Middle frontal gyrus (tissue), 1 donor: ENCODE data around the gene PTK6.

Experiments
- DNase-seq: peaks from one replicate; pipeline ENCODE4 v3.0.0-alpha.2; 2015; ENCODE audit warnings: low spot score; ENCODE audit errors: extremely low spot score

The PTK6 gene

GRCh38 chr20:63513207-63513606, 24.0 kb downstream of the PTK6 start:
- no peak for DNase-seq

GRCh38 chr20:63509088-63509564, 28.1 kb downstream of the PTK6 start:
- DNase-seq = no peak

GRCh38 chr20:63508072-63508768, 29.0 kb downstream of the PTK6 start:
- no peak for DNase-seq

GRCh38 chr20:63507083-63507743, 30.0 kb downstream of the PTK6 start:
- no peak for DNase-seq

DNA sequence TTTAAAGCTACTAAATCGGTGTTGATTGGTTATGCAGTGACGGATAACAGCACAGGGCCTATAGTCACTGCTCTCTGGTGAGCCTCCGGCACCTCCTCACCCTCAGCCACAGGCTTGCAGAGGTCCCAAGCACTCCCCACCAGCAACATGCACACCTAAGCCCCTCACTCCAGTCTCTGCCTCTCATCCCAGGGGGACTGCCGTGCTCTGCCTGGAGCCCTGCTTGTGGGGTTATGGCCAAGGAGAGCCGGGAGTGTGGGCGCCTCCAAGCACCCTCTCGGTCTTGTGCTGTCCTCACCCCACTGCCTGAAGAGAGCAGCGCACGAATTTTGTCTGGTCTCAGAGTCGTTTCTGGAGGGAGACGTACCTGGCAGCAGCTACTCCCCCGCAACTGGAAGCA, 31.5 kb downstream of the PTK6 start:
- no peak for DNase-seq

DNA sequence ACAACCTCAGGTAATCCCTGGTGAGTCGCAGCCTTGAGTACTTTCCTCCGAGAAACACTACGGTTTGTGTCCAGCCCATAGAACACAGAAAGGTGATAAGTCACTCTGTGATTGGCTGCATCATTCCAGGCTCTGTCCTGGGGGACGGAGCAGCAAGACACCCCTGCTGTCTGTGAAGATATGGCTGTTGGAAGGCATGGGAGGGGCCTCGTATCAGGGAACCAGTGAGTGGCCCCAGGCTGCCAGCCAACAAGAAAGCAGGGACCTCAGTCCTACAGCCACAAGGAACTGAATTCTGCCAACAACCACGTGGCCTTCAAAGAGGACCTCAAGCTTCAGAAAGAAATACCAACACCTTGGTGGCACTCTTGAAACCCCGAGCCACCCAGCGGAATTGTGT, 31.9 kb downstream of the PTK6 start:
- DNase-seq = no peak

- no peak for DNase-seq
These were observed 32.5 kb downstream of the PTK6 start for GRCh38 chr20:63504642-63505041.

GRCh38 chr20:63503524-63503923, 33.7 kb downstream of the PTK6 start:
- DNase-seq = no peak

DNA sequence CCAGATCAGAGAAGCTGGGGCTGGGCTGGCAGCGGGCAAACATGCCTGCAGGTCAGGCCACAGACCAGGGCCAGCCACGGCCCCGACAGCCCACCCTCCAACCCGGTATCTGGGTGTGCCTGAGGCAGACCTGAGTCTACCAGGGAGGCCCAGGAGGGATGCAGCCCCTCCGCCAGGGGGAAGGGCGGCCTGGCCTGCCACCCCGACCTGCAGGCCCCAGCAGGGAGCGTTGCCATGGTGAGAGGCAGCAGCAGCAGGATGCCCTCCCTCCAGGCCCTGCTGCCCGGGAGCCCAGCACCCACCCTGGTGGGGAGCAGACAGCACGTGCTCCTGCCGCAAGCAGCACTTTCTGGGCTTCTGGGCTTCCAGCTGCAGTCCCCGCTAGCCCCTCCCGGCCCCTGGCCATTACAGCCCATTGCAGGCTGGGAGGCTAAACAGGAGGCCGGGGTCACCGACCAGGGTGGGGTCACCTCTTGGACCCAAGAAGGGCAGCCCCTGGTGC, 34.5 kb downstream of the PTK6 start:
- no peak for DNase-seq

DNA sequence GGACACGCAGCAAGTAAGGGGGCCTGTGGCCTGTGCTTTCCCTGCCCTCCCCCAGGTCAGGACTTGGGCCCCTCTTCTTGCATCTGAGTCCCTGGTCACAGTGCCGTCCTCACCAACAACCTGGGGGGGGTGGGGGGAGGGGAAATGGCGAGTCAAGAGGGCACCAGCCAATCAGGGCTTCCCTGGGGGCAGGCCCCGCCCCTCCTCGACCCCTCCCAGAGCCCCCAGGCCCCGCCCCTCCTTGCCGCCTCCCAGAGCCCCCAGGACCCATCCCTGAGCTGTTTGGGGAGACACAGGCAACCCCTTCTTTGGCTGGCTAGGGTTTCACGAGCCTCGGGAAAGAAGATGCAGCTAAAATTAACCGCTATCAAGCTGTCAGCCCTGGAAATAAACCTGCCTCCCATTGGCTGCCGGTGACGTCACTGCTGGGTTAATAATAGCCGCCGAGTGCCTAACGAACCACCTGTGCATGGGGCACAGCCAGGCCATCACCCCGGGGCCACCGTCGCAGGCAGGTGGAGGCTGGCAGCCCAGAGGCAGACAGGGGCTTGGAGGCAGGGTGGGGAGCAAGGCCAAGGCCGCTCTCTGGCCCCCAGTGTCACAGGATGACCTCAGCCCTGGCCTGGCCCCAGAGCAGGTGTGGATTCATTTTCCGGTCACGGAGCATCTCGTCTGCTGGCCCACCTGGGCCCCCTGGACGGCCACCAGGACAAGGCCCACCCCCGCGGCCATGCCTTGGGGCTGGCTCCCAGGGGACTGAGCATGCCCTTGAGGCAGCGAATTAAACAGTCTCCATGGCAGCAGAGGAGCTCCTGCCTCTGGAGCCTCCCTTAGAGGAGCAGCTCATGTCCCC, 35.1 kb downstream of the PTK6 start:
- DNase-seq = no peak

DNA sequence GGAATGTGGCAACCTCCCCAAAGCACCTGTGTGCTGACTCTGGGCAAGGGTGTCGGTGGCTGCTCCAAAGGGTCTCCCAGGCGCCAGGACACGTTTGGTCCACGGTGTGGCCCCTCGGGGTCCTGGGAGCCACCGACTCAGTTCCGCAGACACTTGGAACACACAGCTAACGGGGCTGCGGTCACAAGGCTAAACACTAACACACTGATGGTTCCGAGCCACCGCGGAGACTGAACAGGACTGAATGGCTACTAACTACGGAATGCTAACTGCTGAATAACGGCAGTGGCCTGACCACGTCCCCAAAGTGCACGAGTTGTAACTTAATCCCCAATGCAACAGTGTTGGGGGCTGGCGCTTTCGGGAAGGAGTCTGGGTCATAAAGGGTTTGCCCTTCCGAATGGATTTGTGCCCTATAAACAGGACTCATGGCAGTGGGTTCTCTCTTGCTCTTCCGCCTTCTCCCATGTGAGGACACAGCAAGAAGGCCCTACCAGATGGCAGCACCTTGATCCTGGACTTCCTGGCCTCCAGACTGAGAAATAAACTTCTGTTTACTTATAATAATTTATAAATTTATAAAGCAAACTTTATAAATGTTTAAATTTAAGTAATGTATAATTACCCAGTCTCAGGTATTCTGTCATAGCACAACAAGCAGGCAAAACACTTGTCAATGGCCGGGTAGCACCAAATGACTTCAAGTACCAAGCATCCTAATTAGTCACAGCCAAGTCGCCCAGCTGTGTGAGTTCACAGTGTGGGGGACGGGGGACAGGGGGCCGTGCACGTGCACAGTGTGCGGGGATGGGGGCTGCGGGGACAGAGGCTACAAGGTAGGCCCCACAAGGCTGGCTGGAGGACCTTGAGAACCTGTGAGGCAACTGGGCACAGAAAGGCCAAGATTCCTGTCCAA, 36.0 kb downstream of the PTK6 start:
- DNase-seq = no peak

DNA sequence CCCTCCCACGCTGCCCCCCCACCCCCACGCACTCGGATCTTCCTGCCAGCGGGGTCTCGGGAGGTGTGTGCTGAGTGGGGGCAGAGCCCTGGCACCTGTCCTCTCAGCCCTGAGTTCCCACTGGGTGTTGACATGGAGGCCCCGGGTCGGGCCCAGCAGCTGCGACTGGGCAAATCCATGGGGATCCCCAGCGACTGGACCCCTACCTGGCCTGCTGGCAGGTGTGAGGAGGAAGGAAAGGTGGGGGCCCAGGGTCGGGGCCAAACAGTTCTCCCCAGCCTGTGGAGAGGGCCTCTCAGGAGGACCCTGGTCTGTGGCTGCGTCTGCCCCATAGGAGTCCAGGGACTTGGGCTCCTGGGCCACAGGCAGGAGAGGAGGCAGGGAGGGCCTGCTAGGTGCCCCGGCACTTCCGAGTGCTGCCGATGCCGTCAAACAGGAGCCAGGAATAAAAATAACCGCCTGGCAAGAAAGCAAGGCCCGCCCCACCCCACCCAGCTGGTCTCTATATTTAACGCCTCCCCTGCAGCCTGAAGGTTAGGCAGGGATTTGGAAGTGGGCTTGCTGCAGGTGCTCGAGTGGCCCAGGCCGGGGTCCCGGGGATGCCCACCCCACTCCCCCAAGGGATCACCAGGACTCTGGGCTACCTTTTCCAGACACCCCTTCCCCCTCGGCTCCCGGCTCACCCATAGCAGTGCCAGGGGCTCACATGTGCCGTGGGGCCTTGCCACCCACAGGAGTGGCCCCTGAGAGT, 36.9 kb downstream of the PTK6 start:
- DNase-seq = no peak

DNA sequence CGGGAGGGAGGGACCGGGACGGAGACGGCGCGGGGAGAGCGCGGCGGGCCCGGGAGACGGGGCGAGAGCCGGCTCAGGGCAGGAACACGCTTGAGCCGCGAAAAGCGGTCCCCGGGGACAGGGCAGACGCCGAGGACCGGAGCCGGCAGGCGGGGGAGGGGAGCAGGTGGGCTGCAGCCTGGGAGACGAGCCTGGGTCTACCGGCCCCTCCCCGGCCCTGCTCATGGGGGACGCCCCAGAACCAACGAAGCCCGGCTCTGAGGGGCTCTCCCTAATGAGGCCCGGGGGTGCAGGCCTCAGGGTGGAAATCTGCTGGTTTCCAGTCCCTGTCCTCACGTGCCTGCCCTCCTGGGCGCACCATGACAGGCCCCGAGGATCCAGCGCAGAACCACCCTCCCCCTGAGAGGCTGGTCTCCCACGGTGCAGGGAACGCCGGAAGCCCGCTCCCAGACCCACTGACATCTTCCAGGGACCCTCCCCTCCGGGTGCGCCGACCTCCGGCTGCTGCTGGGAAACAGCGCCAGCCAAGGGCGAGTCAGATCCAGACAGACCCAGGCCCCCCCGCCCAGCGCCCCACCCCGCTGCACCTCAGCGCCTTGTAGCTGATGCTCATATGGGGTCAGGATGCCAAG, 37.7 kb downstream of the PTK6 start:
- DNase-seq = no peak

- no peak for DNase-seq
These were observed 38.2 kb downstream of the PTK6 start, which contains the start of gene EEF1A2 for GRCh38 chr20:63498960-63499337. Gene EEF1A2 (minus strand): TSS chr20:63499083. CDS start chr20:63497763, 1,320 bp downstream.

DNA sequence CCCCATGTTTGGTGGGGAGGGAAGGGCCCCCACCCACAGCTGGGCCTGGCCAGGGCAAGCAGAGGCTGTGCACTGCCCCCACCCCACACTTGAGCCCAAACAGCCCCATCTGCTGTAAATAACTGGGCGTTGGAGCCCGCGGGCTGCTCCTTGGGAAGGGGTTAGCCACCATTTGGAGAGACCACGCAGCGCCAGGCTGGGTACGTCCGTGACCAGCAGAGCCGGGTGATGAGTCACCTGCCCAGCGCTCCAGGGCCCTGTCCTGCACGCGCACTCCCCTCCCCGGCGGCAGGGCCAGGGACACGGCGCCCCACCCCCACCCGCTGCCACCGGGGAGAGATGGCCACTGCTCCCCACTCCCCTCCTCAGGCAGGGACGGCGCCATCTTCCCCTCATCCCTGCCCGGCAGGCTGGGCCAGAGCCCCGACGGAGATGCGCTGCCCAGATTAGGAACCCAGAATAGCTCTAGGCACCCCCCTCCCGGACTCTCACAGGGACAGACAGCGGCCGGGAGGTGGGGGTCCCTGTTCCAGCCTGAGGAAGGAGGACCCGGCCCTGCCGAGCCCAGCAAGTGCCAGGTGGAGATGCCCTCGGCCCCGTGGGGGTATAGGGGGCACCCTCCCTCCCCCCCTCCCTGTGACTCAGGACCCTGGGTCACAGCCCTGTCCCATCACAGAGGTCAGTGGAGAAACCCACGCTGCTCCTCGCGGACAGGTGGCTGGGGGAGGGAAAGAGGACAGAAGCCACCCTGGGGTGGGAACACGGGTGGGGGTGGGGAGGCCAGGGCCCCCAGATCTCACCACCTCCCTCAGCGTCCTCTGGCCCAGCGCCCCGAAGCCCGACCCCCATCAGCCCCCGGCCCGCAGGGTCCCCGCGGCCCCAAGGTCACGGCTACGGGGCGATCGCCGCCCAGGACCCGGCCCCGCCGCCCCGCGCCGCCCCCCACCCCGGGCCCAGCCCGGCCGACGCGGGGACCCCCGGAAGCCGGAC, 38.9 kb downstream of the PTK6 start:
- DNase-seq = no peak

- no peak for DNase-seq
These were observed 39.8 kb downstream of the PTK6 start for GRCh38 chr20:63497138-63497945.

- DNase-seq = no peak
These were observed 40.5 kb downstream of the PTK6 start for GRCh38 chr20:63496596-63497120.
